ENCODE results near the gene BICRAL.
A peak's percentile ranks its signal among the peaks of the same experiment; 100 is the strongest.

- TF ChIP-seq CTCF (IDR thresholded peaks at IDR 0.05; ENCODE audit: low read depth, low read length, missing input control) (no peak), YY1 (IDR thresholded peaks at IDR 0.05) (peak; percentile 36), JUND (IDR thresholded peaks at IDR 0.05) (no peak), RXRA (IDR thresholded peaks at IDR 0.05) (no peak), SP1 (IDR thresholded peaks at IDR 0.05) (peak; percentile 38), ATF3 (IDR thresholded peaks at IDR 0.05) (no peak), GABPA (IDR thresholded peaks at IDR 0.05 in 1 of 2, conservative IDR thresholded peaks at IDR 0.05 in 1 of 2) (peak; percentile 15 to 44)
Measured at GRCh38 chr6:42746463-42747391, 35.1 kb upstream of the BICRAL start.
